NCI-H1930 (cell line): ENCODE results near the gene CHST12.
"Not testable (repeated sequence)": the region's sequence is repeated elsewhere in the genome, so short reads cannot be mapped to it uniquely, and the experiment has no call there.

Experiments used
- DNase-seq, 2 experiments: peaks; one replicate each; lab custom pipeline; 2025; lab: John Stamatoyannopoulos, UW

CHST12 gene

GRCh38 chr7:2435146-2435545 lies 31.7 kb downstream of the CHST12 start:
- no peak for DNase-seq

DNA sequence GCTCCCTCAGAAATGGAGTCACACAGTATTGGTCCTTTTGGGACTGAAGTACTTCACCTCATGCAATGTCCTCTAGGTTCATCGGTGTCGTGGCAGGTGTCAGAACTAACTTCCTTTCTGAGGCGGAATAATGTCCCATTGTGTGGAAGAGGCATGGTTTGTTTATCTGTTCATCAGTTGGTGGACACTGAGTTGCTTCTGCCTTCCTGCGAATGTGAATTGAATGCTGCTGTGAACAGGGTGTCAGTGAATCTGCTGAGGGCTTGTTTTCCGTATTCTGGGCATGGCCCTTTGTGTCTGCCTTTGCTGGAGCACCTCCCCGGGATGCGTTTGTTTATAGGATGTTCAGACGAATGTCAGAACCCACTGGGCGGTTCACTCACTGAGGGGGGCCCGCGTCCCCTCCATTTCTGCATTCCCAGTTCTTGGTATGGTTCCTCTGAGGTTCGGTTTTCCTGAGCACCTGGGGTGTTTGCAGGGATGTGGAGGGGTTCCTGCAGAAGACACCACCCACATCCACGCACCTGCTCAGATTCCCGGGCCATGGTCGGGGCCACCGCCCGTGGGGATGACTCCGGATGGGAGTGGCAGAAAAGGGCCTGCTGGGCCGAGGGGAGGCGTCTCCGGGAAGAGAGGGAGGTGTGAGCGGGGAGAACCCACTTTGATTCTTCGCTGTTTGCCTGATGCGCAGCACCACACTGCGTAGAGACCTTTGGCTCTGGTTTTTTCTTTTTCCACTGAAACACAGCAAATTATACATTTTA lies 33.1 kb downstream of the CHST12 start:
- no peak for DNase-seq

DNA sequence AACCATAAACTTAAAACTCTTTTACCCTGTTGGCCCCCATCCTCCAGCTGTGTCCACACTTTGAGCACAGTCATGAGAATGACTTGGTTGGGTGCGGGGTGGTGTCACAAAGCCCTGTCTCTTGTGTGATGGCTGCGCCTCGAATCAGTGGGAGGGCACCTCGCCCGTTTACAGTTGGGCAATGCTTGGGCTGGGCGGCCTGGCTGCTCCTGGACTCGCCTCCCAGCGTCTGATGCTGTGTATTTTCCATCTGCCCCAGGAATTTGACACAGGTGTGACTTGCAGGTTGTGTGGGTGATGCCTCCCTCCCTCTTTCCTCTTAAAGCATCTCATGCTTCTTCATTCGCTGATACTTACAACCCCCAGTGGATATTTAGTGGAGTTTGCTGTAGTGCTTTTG lies 33.7 kb downstream of the CHST12 start:
- DNase-seq: no peak

GRCh38 chr7:2437537-2438148 lies 34.2 kb downstream of the CHST12 start:
- no peak for DNase-seq

DNA sequence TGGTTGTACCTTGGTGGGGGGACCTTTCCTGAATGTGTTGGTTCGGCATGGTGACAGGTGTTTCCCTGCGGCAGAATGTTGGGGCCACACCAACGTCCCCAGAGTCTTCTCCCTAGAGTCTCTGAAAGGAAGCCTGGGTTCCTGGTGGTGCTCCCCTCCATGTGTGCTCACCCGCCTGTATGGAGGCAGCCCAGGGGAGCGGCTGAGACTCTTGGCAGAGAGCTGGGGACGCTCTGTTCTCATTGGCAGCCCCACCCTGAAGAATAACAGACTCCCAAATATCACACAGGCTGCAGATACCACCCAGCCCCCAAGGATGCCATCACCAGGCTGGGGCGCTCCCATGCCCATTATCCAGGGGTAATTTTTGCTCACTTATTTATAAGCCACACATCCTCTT lies 34.8 kb downstream of the CHST12 start:
- DNase-seq: no peak

GRCh38 chr7:2438775-2439174 lies 35.4 kb downstream of the CHST12 start:
- no peak for DNase-seq

GRCh38 chr7:2440608-2441245 lies 37.3 kb downstream of the CHST12 start:
- DNase-seq: no peak

GRCh38 chr7:2441430-2442058 lies 38.1 kb downstream of the CHST12 start:
- no peak for DNase-seq

GRCh38 chr7:2443491-2443890 lies 40.1 kb downstream of the CHST12 start:
- DNase-seq: no peak

GRCh38 chr7:2444476-2444875 lies 41.1 kb downstream of the CHST12 start:
- DNase-seq: no peak

DNA sequence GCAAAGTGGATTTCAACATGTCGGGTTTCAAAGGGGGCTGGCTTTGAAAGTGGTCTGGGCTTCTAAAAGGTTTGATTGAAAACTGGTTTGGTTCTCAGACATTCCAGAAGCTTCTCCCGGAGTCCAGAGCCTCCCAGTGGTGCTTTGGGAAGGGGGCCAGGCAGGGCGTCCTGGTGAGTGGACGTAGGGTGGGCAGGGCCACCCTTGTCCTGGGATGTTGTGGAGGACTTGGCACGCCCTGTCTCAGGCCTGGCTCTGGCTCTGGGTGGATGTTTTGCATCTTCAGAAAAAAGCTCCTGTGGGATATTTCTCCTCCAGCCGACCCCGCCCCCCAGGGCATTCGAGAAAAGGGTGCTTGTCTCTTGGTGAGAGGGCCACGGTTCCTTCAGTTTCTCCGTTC lies 41.6 kb downstream of the CHST12 start:
- no peak for DNase-seq

- DNase-seq: no peak
Measured at GRCh38 chr7:2445898-2446555, 42.6 kb downstream of the CHST12 start.

DNA sequence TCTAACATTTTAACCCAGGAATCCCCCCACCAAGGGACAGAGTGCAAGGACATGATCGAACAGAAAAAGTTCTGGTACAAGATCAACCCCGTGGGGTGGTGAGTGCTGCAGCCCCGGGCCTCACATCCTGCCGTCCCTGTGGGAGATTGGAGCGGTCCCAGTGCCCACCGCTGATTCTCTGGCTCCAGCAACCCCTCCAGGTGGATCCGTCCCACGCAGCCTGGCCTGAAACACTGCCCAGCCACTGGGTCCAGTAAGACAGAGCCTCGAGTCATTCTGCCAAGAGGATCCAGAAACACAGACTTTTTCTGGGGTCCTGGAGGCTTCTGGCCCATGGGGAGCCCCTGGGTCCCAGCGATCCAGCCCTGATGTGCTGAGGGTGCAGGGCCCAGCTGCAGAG lies 43.3 kb downstream of the CHST12 start:
- DNase-seq: no peak

- DNase-seq: no peak
Measured at GRCh38 chr7:2450198-2451107, 47.0 kb downstream of the CHST12 start.

DNA sequence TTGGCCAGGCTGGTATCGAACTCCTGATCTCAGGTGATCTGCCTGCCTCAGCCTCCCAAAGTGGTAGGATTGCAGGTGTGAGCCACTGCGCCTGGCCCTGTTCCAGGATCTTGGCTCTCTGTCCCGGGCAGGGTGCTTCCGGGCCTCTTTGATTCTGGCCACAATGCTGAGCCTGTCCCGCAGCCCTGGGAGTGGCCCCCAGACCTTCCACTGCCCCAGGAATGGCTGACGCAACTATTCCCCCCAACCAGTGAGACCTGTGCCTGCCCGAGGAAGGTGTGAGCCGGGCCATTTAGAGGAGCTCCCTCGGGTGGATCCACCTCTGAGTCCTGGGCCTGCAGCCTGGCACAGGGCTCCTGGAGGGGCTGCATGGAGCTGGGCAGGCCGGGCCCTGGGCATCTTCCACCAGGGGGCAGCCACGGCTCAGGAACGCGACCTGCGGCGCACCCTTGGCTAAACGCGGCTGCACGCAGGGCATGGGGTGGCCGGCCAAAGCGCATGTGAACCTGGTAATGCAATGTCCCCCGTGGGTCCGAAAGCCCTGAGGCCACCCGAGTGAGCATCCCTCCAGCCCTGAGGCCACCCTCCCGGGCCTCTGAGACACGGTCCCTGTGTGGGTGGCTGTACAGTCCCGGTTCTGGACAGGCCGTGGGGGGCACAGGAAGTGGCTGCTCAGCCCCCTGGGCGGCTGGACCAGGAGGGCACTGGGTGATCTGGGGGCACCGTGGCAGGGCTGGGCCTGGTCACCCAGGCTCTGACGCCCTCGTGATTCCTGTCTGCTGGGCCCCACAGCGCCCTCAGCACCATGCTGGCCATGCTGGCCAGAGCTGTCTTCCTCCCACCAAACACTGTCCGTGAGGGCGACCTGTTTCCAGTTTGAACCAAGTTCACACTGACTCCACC lies 48.0 kb downstream of the CHST12 start:
- peak in 1 of 2 experiments; percentile 66 for DNase-seq

DNA sequence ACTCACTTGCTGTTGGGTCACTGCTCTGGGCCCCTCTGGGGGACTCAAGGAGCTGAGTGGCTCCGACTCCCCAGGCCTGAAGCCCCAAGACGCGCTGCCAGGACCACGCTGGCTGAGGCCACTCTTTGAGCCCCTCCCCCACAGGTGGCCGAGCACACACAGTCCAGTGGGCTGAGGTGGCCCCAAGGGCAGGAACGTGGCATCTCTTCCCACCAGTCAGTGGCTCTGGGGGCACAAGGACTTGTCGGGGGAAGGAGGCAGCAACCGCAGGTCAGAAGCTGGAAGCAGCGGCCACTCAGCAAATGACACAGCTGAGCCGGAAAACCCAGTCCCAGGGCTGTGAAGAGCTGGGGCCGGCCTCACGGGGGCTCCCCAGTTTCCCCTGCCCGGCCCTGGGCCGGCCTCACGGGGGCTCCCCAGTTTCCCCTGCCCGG lies 48.7 kb downstream of the CHST12 start:
- peak in 1 of 2 experiments; percentile 16 for DNase-seq

DNA sequence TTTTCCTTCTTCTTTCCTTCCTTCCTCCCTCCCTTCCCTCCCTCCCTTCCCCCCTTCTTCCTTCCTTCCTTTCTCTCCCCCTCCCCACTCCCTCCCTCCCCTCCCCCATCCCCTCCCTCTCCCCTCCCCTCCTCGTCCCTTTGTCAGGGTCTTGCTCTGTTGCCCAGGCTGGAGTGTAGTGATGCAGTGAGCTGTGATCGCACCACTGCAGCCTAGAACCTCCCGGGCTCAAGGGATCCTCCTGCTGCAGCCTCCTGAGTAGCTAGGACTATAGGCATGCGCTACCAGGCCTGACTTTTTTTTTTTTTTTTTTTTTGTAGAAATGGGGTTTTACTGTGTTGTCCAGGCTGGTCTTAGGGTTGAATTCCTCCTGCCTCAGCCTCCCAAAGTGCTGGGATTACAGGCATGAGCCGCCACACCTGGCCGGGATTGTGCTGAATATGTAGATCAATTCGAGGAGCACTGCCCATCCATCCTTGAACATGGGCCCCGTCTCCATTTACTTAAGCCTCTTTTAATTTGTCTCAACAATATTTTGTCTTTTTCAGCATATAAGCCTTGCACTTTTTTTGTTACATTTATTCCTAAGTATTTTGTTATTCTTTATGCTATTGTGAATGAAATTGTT lies 49.3 kb downstream of the CHST12 start:
- no peak for DNase-seq

- DNase-seq: not testable (repeated sequence)
Measured at GRCh38 chr7:2453849-2454248, 50.4 kb downstream of the CHST12 start.

DNA sequence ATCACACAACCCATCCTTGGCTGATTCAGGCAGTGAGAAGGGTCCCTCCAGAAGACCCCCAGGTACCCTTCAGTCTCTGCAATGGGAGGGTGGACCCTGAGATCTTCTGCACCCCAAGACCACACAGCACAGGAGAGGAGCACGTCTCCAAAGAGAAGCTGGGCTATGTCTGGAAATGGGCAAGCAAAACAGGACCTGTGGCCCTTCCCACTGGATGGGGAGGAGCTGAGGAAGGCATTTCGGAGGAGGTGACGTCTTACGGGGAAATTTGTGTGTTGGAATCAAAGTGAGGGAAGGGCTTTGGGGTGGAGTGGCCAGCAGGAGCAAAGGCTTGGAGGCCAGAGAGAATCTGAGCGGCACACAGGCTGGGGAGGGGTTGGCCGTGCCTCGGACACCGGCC lies 56.3 kb downstream of the CHST12 start:
- DNase-seq: no peak

GRCh38 chr7:2460188-2460587 lies 56.8 kb downstream of the CHST12 start:
- DNase-seq: no peak
